CD4-positive, alpha-beta T cell treated with Interleukin-21 for 1 hour (primary cell): Measurements from ENCODE around the gene TEX14.

Experiments
- DNase-seq: peaks from one replicate; pipeline ENCODE4 v3.0.0-alpha.2; 2020

Gene TEX14

DNA sequence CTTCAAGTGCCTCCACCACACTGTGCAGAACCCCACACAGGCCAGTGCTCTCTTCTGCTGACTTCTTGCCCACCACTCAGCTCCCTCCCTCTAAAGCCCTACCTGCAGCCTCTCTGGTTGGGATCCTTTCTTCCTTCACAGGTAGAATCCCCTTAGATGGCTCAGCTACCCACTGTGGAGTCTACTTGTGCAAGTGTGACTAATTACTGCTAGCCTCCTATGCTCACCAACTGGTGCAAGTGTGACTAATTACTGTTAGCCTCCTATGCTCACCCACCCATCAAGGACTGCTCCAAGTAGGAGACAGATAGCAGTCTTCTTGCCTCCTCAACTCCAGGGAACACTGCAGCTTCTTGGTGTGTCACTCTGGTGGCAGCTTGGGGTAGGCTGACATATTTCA is 43.6 kb downstream of the TEX14 start:
- no peak for DNase-seq

DNA sequence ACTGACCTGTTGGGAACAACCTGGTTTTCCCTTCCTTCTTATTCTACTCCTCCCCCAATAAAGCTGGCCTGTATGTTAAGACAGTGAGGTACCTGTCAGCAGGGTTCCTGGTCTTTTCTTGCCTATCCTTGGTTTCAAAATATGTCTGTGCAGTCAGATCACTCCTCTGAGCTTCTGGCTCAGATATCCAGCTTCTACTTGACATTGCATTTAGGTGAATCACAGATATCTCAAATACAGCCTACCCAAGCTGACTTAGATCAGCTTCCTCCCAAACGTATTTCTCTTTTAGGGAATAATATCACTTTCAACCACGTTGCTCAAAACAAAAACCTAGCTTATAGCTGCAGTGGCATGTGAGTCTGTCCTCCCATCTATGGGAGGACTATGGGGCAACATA is 48.7 kb downstream of the TEX14 start:
- DNase-seq: no peak

DNA sequence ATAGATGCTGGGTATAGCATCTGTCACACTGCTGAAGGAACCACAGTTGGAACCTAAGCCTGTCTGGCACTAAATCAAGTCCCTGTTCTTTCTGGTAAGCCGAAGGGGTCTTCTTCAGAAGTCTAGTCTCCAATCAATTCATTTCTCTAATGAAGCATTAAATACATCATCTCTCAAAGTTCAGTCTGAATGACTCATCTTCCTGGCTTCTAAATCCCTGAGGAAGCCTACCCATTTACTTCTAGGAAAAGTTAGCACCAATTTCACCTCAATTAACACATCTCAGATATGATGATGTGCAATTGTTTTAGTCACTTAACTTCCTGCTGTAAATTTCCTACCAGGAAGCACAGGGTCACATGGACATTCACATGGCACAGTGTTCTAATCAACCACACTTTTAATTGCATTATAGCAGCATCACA is 49.9 kb downstream of the TEX14 start:
- DNase-seq: no peak

DNA sequence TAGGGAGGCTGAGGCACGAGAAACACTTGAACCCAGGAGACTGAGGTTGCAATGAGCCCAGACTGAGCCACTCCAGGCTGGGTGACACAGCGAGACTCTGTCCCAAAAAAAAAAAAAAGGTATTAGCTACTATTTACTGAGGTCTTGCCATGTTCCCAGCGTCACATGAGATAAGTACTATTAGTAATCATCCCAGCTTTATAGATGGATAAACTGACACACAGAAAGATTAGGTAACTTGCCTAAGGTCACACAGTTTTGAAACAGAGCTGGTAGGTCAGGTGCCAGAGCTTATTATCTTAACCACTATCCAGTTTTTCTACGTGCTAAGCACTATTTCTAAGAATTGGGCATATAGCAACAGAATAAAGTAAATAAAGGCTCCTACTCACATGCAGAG is 51.6 kb downstream of the TEX14 start:
- DNase-seq: no peak

DNA sequence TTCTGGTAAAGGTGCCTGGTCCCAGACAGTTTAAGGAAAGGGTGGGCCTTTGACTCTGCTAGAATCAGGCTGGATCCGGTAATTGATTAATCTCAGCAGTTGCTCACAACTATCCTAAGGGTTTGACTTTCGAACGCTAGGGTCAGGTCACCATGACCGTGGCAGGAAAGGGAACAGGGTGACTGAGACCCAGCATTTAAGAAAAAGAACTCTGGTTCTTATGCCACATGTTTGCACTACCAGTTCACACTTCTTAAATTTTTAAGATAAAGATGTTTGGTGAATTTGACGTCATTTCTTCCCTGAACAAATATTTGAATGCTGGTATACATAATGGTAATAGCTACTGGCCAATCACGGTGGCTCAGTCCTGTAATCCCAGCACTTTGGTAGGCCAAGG is 52.2 kb downstream of the TEX14 start:
- no peak for DNase-seq

DNA sequence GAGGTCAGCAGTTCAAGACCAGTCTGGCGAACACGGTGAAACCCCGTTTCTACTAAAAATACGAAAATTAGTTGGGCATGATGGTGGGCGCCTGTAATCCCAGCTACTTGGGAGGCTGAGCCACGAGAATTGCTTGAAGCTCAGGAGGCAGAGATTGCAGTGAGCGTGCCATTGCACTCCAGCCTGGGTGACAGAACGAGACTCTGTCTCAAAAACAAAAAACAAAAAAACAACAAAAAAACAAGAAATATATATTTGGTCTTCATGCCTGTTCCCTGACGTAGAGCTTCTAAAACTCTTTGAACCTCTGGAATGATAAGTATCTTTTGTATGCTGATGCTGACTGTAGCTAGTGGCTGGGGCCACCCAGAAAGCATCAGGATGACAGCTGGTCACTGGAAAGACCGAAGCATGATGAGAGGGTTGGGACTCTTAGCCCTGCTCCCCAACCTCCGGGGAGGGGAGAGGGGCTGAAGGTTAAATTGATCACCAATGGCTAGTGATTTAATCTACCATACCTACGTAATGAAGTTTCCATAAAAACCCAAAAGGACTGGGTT is 54.8 kb downstream of the TEX14 start:
- DNase-seq: no peak

DNA sequence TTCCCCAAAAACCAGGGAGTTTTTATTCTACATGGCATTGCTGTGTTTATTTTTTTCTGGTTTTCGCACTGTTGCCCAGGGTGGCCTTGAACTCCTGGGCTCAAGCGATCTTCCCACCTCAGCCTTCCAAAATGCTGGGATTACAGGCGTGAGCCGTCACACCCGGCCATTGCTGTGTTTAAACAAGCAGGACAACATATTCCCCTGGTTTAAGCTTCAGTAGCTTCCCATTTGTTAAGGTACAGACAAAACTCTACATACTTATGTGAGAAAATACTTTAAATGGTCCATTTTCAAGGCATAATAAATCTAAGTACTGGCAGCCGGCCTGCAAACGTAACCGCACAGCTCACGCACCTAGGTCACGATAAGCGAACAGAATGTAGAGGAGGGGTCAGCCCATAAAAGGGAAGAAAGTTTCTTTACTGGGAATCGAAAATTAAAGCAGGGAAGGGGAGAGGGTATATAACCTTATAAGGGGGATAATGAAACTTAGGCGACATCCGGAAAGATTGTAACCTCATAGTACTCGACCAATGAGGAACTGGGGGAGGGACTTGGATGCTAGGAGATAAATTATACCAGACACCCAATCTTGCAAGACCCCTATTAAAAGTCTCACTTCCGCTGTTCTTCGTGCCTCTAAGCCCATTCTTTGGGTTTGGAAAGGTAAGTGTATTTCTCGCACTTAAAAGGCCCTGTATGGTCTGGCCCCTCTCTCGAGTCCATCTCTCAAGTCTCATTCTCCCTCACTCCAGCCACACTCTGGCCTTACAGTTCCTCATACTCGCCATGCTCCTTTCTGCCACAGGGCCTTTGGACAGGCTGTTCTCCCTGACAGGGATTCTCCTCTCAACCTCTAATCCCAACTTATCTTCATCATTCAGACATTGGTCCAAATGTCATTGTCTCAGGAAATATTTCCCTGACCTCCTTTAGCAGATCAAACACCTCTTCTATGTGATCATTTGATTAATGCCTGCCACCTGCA is 59.2 kb downstream of the TEX14 start:
- DNase-seq: peak; percentile 14

DNA sequence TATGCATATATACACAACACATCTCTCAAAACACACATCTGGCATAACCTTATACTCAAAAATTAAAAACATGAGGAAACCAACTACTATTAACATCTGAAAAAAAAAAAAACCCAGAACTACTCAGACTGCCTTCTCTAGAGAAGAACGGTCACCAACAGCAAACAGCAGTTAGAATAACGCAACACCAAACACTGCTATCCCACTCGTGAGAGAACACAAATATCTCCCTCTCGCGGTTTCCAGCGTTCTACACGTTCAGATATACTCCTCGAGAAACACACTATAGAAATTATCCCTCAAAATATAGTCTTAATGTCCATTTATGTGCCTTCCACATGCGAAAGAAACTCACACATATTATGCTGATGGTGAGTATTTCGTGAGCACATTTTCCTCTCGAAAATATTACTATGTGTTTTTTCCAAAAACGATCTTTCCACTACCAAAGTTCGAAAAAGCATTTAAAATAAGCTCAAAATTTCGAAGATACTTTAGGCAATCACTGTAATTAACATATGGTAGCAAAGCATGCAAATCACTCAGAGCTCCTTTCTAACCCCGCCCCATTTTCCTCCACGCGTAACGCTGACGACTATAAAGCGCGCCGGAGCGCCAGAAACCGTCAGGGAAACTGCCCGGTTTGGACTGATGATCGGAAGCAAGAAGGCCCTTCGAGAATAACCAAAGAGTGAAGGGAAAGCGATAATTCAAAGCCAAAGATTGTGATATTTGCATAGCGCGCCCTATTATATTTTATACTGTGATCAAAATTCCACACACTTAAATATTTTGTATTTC is 60.1 kb downstream of the TEX14 start:
- DNase-seq: peak; percentile 97

DNA sequence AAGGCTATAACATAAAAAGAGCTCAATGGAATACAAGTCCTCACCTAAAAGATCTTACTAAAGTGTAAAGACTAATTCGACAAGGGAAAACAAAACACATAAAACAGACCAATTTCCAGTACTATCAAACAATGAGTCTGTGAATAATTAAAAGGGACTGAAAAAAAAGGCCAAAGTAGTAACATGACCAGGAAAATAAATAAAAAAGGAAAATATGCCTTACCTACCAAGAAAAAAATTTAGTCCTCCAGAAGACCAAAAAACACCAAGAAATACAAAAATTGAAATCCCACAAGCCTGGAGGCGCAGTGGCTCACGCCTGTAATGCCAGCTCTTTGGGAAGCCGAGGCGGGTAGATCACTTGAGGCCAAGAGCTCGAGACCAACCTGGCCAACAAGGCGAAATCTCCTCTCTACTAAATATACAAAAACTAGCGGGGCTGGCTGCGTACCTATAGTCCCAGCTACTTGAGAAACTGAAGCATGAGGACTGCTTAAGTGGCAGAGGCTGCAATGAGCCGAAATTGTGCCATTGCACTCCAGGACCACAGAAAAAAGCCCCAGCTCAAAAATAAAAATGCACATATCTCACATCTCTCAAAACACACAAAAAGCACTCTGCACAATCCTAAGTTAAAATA is 60.8 kb downstream of the TEX14 start:
- no peak for DNase-seq

DNA sequence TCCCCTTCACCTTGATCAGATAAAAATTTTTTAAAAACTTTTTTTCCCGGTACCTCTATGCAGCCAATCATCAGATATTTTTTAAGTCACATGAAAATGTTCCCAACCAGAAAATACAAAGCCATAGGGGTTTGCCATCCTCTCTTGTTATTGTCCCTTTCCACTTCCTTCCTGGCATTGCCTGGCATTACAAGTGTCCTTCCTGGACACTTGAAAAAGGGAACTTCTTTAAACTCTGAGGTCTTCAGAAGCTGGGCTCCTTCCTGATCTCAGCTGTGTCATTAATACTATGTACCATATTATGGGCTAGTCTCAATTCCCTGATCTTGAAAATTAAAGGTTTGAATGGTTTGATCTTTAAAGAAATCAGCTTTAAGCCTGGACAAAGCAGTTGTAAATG is 64.9 kb downstream of the TEX14 start:
- no peak for DNase-seq

DNA sequence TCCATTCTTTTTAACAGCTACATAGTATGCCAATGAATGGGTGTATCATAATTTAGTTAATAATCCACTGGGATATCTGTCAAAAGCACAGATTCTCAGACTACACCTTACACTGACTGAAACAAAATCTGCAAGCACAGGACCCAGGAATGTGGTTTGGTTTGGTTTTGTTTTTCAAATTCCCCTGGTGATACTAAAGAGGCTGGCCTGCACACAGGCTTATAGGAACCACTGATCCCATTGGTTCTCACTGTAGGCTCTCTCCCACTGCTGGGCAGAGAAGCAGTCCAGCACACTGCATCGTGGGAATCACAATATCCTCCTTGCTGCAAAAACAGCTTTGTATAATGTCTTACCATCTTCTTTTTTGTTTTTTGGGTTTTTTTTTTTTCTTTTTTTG is 67.1 kb downstream of the TEX14 start:
- DNase-seq: no peak

DNA sequence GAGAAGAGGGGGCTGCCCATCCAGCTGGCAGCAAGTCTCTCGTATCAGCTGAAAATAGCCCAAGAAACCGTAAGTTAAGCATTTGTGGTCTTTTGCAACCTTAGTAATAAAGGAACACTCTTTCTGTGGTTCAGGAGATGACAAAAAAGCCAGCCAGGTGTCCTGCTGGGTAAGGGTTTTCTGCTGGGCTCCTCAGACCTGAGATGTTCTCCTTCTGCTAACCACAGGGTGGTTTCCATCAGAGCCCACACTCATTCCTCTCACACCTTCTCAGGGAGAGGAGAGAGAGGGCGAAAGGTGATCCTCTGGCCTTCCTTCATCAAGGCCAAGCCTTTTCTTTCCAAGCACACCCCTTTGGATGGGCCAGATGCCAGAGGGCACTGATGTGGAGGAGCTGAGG is 70.7 kb downstream of the TEX14 start:
- DNase-seq: no peak

DNA sequence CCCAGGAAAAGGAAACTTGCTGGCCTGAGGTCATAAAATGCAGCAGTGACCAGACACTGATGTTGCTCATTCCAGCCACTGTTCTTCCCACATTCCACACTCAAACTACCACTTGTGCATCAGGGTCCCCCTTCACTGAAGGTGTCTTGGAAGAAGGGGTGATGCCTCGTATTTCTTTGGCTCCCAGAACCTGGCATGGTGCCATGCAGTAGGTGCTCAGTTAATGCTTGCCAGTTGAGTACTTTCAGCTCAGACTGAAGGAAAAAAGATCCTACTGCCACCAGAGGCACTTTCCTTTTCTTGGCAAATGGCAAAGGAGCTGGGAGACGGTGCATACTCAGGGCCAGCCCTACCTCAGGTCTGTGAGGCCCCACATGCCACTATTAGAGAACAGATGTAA is 73.5 kb downstream of the TEX14 start:
- no peak for DNase-seq

DNA sequence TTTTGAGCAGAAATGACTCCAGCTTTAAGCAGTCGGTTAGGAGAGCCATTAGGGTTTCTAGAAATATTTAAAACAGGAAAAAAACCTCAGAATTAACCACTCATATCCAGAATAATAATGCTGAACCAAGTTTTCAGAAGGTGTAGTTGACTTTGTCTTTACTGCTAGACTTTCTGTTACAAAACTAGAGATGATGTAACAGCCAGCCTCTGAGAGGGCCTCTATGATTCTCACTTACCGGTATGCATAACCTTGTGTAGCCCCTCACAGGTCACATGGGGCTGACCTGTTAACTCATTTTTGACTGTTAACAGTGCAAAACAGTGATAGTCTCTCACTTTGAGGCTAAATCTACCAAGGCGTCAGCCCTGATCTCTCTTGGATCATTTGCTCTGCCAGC is 74.3 kb downstream of the TEX14 start:
- DNase-seq: no peak

DNA sequence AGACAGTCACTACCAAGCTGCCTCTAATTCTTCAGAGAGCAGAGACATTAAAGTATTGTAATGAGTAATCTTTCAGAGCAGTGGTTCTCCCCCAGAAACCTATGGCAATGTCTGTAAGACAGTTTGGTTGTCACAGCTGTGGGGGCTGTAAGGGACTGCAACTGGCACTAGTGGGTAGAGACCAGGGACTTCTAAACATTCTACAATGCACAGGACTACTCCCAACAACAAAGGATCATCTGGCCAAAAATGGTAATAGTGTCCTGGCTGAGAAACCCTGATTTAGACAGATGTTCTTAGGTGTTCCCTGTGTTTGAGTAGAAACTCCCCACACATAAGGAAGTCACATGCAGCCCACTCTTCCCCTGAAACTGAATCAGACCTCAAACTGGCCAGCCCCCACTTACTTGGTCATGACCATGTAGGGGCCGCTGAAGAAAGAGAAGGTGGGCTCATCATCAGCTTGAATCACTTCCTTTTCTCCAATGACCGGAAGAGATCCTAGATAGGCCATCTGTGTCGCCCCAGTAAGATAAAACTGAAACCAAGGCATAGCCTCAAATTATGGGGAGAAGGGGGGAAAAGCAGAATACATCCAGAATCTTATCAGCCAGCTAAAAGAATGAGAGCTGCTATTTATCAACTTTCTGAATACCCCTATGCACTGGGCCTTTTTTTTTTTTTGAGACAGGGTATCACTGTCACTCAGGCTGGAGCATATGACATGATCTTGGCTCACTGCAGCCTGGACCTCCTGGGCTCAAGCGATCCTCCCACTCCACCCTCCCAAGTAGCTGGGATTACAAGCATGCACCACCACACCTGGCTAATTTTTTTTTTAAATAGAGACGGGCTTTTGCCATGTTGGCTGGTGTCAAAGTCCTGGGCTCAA is 75.8 kb downstream of the TEX14 start:
- DNase-seq: no peak

DNA sequence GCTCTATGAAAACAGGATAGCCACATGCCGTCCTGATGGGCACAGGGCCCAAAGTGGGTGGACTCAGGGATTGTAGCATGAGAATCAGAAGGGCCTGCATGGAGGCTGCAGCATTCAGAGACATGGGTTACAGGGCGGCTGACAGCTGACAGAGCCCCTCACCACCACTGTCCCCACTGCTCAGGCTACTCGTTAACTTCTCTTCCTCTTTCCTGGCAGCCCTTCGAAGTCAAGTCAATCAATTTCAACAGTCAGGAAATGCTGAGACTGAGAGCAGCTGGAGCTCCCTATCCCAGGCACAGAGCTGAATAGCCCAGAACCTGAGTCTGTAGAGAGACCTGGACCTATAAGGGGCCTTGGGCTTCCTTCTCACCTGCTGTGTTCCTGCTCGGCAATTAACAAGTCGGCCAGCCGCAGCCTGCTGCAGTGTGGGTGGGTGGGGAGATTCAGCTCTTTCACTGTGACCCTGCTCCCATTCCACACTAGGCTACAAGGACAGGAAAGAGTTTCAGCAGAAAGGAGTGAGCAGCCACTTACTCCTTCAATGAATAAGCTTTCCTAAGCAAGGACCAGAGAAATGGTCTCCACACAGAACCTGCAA is 76.9 kb downstream of the TEX14 start:
- no peak for DNase-seq

DNA sequence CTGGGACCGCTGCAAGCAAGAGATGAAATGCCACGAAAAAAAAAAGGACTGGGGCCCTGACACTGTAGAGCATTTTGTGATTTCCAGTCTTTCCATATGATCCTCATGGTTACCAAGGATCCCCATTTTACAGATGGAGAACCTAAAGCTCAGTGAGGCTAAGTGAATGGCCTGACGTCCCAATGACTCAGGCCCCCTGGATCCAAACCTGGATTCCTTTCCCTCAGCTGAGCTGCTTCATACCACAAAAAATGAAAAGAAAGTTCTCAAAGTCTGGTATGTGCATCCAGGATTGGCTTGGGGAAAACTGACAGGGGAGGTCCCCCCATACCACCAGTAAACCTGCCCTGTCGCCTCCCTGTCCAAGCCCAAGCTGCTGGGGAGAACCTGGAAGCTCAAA is 80.5 kb downstream of the TEX14 start:
- DNase-seq: no peak

DNA sequence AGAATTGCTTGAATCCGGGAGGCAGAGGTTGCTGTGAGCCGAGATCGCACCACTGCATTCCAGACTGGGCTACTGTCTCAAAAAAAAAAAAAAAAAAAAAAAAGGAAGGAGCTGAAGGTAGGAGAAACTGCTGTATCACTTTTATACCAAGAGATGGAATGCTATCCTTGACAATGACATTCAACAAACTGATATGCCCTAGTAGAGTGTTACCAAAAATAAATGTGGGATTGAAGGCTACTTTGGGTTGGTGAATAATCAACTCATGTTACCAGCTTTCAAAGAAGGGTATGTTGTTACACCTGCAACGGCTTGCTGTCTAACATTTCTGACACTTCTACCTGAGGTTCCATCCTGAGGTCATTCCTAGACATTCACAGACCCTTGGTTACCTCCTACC is 84.9 kb downstream of the TEX14 start:
- no peak for DNase-seq

DNA sequence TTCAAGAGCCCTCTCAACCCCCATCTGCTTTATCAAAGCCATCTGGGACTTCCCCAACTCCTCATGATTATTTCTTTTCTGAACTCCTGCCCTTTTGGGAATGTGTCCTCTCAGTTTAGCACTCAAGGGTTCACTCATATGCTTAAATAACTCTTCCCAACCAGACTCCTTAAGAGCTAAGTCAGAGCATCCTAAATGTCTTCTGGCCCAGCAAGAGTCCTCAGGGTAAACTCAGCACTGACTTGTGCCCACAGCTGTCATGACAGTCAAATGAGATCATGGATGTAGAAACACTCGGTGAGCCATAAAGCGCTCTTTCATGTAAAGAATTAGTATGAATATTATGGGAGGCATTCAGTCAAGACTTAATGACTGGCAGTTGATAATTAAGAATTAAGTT is 85.9 kb downstream of the TEX14 start:
- no peak for DNase-seq

DNA sequence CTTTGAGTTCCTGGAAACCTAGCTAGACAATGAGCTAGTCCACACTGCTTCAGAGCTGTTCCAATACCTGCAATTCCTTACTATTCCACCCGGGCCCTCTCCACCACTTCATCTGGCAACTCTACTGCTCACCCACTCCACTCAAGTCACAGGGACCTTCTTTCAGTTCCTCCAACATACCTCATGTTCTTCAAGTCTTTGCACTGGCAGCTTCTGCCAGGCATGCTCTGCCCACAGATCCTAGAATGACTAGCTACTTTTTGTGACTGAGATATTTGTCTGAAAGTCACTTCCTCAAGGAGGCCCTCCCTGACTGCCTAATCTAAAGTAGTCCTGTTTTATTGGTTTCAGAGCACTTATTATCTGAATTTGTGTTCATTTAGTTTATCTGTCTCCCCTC is 86.4 kb downstream of the TEX14 start:
- no peak for DNase-seq

DNA sequence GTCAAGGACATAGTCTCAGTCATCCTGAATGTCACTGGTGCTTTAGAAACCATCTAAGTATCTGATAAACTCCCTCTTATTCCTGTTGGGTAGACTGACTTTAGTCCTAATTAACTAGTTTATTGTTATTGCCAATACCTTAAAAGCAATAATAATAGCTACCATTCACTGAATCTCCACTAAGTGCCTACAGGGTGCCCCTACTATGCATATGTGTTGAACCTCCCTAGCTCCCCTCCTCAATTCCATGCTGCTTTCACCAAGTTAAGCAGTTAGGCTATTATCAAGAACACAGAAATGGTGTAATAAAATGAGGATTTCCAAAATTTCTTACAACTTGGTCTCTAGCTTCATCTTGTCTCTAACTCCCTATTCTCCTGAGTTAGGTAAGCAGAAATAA is 89.9 kb downstream of the TEX14 start:
- DNase-seq: no peak

DNA sequence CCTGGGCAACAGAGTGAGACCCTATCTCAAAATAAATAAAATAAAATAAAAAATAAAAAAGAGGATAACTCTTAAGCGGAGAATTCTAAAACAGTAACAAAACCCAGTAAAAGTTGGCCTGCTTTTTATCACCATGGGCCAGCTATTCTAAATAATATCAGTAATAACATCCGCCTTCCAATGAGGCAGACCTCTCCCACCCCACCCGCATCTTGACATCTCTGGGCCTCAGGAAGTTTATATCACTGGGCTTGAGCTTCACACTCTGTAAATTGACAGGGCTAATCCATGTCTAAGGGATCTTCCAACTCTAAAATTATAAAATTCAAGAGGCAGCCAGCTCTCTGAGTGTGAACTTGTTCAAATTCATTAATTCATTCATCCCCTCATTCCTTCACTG is 94.5 kb downstream of the TEX14 start:
- DNase-seq: no peak
